H1 (cell line): Measurements from ENCODE around the gene ZNF277. TPM values are rescaled to one million over a fixed set of nuclear protein-coding genes. Genes with fewer than 3 reads are reported as not detected.

Experiments
- CTCF ChIA-PET: fragments of 300-600 bp; sonication (Branson Sonifier 250); formaldehyde crosslinking; loops from one replicate; lab custom pipeline; 2021; ENCODE audit not compliant: partially characterized antibody; lab: Charles Lee
- POLR2A ChIA-PET: fragments of 300-600 bp; sonication (Branson Sonifier 250); formaldehyde crosslinking; loops from one replicate; lab custom pipeline; 2021; ENCODE audit warnings: inconsistent platforms; ENCODE audit not compliant: partially characterized antibody; lab: Charles Lee
- DNase-seq, 2 experiments: peaks; one replicate each; pipeline versions ENCODE4 v3.0.0 to v3.0.0-alpha.2; 2010 to 2022; ENCODE audit warnings: low spot score in 2 of 2, low read depth in 1 of 2, mixed read lengths in 1 of 2
- FAIRE-seq: peaks from 2 replicates; lab custom pipeline; 2011; peaks lifted over from hg19 to GRCh38; lab: Jason Lieb, UNC
- H2AFZ ChIP-seq: 2 replicates; pipeline ENCODE4 v1.8.1; 2012; ENCODE audit warnings: low read length, inconsistent platforms
- H2AK5ac ChIP-seq: 2 replicates; pipeline ENCODE4 v1.6.1; 2013; ENCODE audit warnings: low read depth, low read length
- H2BK120ac ChIP-seq: replicated peaks from 2 replicates; pipeline ENCODE3; 2013; ENCODE audit warnings: low read depth, low read length, inconsistent platforms
- H2BK12ac ChIP-seq: 2 replicates; pipeline ENCODE4 v1.6.1; 2013; ENCODE audit warnings: low read depth, low read length
- H2BK15ac ChIP-seq: 2 replicates; pipeline ENCODE4 v1.6.1; 2013; ENCODE audit warnings: low read length
- H2BK20ac ChIP-seq: 2 replicates; pipeline ENCODE4 v1.6.1; 2013; ENCODE audit warnings: low read length
- H2BK5ac ChIP-seq: 2 replicates; pipeline ENCODE4 v1.6.1; 2013; ENCODE audit warnings: low read depth, low read length
- H3K14ac ChIP-seq: 2 replicates; pipeline ENCODE4 v1.6.1; 2013; ENCODE audit warnings: inconsistent platforms; ENCODE audit not compliant: insufficient read length
- H3K18ac ChIP-seq: 2 replicates; pipeline ENCODE4 v1.6.1; 2013; ENCODE audit warnings: low read length; ENCODE audit errors: extremely low read depth
- H3K23ac ChIP-seq: 2 replicates; pipeline ENCODE4 v1.6.1; 2013; ENCODE audit warnings: inconsistent platforms; ENCODE audit not compliant: insufficient read length
- H3K23me2 ChIP-seq: 2 replicates; pipeline ENCODE4 v1.6.1; 2013; ENCODE audit warnings: low read depth, low read length
- H3K27ac ChIP-seq: 2 replicates; pipeline ENCODE4 v1.6.1; 2011; ENCODE audit warnings: low read depth, low read length, inconsistent platforms
- H3K27me3 ChIP-seq, 4 experiments: replicated peaks in 1 of 4; 1 replicate in 1 of 4; 2 replicates in 3 of 4; pipeline versions ENCODE4 v1.6.1 to v1.8.1; 2011 to 2013; ENCODE audit warnings: low read length in 3 of 4, mild to moderate bottlenecking in 3 of 4, inconsistent platforms in 2 of 4, mixed read lengths in 2 of 4, moderate library complexity in 1 of 4; ENCODE audit not compliant: control insufficient read depth in 3 of 4, insufficient read depth in 3 of 4; ENCODE audit errors: extremely low read depth in 1 of 4
- H3K36me3 ChIP-seq, 4 experiments: 2 replicates each; pipeline versions ENCODE4 v1.6.1 to v1.8.1; 2011 to 2013; ENCODE audit warnings: mild to moderate bottlenecking in 4 of 4, low read length in 3 of 4, moderate library complexity in 2 of 4, control low read depth in 1 of 4, inconsistent platforms in 1 of 4; ENCODE audit not compliant: insufficient read depth in 4 of 4, control insufficient read depth in 2 of 4
- H3K4ac ChIP-seq: replicated peaks from 2 replicates; pipeline ENCODE3; 2013; ENCODE audit warnings: low read length, low read depth, mixed read lengths, inconsistent platforms; ENCODE audit not compliant: insufficient read length
- H3K4me1 ChIP-seq, 4 experiments: replicated peaks in 1 of 4; 1 replicate in 1 of 4; 2 replicates in 3 of 4; pipeline versions ENCODE4 v1.6.1 to v1.8.1; 2011 to 2013; ENCODE audit warnings: low read length in 3 of 4, inconsistent platforms in 2 of 4, mixed read lengths in 1 of 4; ENCODE audit not compliant: insufficient read depth in 4 of 4, control insufficient read depth in 3 of 4
- H3K4me2 ChIP-seq, 2 experiments: 2 replicates each; pipeline versions ENCODE4 v1.6.1 to v1.8.1; 2011 to 2013; ENCODE audit warnings: low read depth in 2 of 2, low read length in 2 of 2, control low read depth in 1 of 2, inconsistent platforms in 1 of 2, mild to moderate bottlenecking in 1 of 2; ENCODE audit not compliant: insufficient read depth in 1 of 2
- H3K4me3 ChIP-seq, 4 experiments: fragments of 200-600, 300-600 bp in 1 of 4; sonication (generic), shearing (Covaris generic), sonication (Bioruptor Twin) in 1 of 4; 2 replicates each; pipeline versions ENCODE4 v1.5.1 to v1.8.1; 2011 to 2016; ENCODE audit warnings: low read length in 4 of 4, low read depth in 3 of 4, control low read depth in 2 of 4, inconsistent platforms in 2 of 4, mild to moderate bottlenecking in 2 of 4, mixed read lengths in 1 of 4, moderate library complexity in 1 of 4; ENCODE audit not compliant: insufficient read depth in 2 of 4; ENCODE audit errors: extremely low read depth in 1 of 4
- H3K56ac ChIP-seq: replicated peaks from 2 replicates; pipeline ENCODE3; 2013; ENCODE audit warnings: low read depth, mild to moderate bottlenecking, mixed read lengths, low read length, inconsistent platforms; ENCODE audit not compliant: insufficient read length
- H3K79me1 ChIP-seq: 2 replicates; pipeline ENCODE4 v1.6.1; 2013; ENCODE audit warnings: low read depth, low read length, control low read depth
- H3K79me2 ChIP-seq, 2 experiments: 2 replicates each; pipeline versions ENCODE4 v1.6.1 to v1.8.1; 2012 to 2013; ENCODE audit warnings: low read length in 2 of 2, mild to moderate bottlenecking in 2 of 2, inconsistent platforms in 1 of 2; ENCODE audit not compliant: insufficient read depth in 2 of 2, control insufficient read depth in 1 of 2
- H3K9ac ChIP-seq, 4 experiments: replicated peaks in 1 of 4; 1 replicate in 1 of 4; 2 replicates in 3 of 4; pipeline versions ENCODE4 v1.6.1 to v1.8.1; 2011 to 2013; ENCODE audit warnings: low read depth in 3 of 4, low read length in 3 of 4, control low read depth in 2 of 4, mild to moderate bottlenecking in 2 of 4, moderate library complexity in 2 of 4, inconsistent platforms in 1 of 4; ENCODE audit errors: extremely low read depth in 1 of 4
- H3K9me3 ChIP-seq, 2 experiments: 2 replicates each; pipeline versions ENCODE4 v1.6.1 to v1.8.1; 2012 to 2013; ENCODE audit warnings: mild to moderate bottlenecking in 2 of 2, moderate library complexity in 2 of 2, control low read depth in 1 of 2, inconsistent platforms in 1 of 2, low read depth in 1 of 2, low read length in 1 of 2, mixed read lengths in 1 of 2; ENCODE audit not compliant: insufficient read depth in 2 of 2
- H4K20me1 ChIP-seq, 2 experiments: replicated peaks in 1 of 2; 2 replicates each; pipeline versions ENCODE3 to v1.8.1; 2011 to 2013; ENCODE audit warnings: inconsistent platforms in 2 of 2, low read length in 2 of 2, mild to moderate bottlenecking in 1 of 2; ENCODE audit not compliant: insufficient read depth in 2 of 2, control insufficient read depth in 1 of 2
- H4K5ac ChIP-seq: 2 replicates; pipeline ENCODE4 v1.6.1; 2013; ENCODE audit warnings: low read length, low read depth, mixed read lengths, inconsistent platforms; ENCODE audit not compliant: insufficient read length
- H4K8ac ChIP-seq: 2 replicates; pipeline ENCODE4 v1.8.0; 2013; ENCODE audit warnings: mild to moderate bottlenecking, moderate library complexity, low read length, inconsistent platforms; ENCODE audit not compliant: insufficient read depth; ENCODE audit errors: extremely low read depth
- H4K91ac ChIP-seq: replicated peaks from 2 replicates; pipeline ENCODE3; 2013; ENCODE audit warnings: low read length, mixed read lengths, inconsistent platforms; ENCODE audit not compliant: insufficient read length
- ASH2L ChIP-seq: fragments of 200-600, 300-600 bp; sonication (generic); IDR thresholded peaks from one replicate; pipeline ENCODE4 v1.7.1; 2017; ENCODE audit warnings: low read length
- BACH1 ChIP-seq: IDR thresholded peaks from 2 replicates; pipeline ENCODE4 v1.6.1; 2012; ENCODE audit warnings: low read length, improper control_type of control experiment
- BCL11A ChIP-seq, 2 experiments: IDR thresholded peaks; one replicate each; pipeline ENCODE4 v1.6.1; 2011; ENCODE audit warnings: low read depth in 2 of 2, low read length in 2 of 2, mild to moderate bottlenecking in 2 of 2
- CTBP2 ChIP-seq: IDR thresholded peaks from 2 replicates; pipeline ENCODE4 v1.7.0; 2011; ENCODE audit warnings: borderline replicate concordance, mild to moderate bottlenecking, moderate library complexity, mixed read lengths, low read length; ENCODE audit not compliant: insufficient read depth, insufficient read length
- MAX ChIP-seq: IDR thresholded peaks from 2 replicates; pipeline ENCODE4 v1.6.1; 2012; ENCODE audit warnings: inconsistent platforms
- RAD21 ChIP-seq, 2 experiments: IDR thresholded peaks in 1 of 2; conservative IDR thresholded peaks in 1 of 2; 2 replicates each; pipeline ENCODE4 v1.6.1; 2011; ENCODE audit warnings: low read depth in 2 of 2, low read length in 2 of 2, improper control_type of control experiment in 1 of 2, inconsistent platforms in 1 of 2, mild to moderate bottlenecking in 1 of 2, moderate library complexity in 1 of 2
- RXRA ChIP-seq: IDR thresholded peaks from 2 replicates; pipeline ENCODE4 v1.6.1; 2011; ENCODE audit warnings: low read depth, mild to moderate bottlenecking, low read length, moderate library complexity; ENCODE audit not compliant: insufficient read depth
- SP1 ChIP-seq: IDR thresholded peaks from 2 replicates; pipeline ENCODE4 v1.6.1; 2011; ENCODE audit warnings: low read depth, low read length
- USF2 ChIP-seq: IDR thresholded peaks from 2 replicates; pipeline ENCODE4 v1.6.1; 2011; ENCODE audit warnings: low read length, improper control_type of control experiment
- WGBS, 2 experiments: shearing (Covaris generic) in 1 of 2; methylation state at CpG; one replicate each; pipeline versions ENCODE4 v1.1.6 to v1.1.7; 2013 to 2015; ENCODE audit warnings: low lambda C conversion rate in 2 of 2, mixed read lengths in 2 of 2, inconsistent platforms in 1 of 2, low coverage in 1 of 2, missing lambda C conversion rate in 1 of 2; ENCODE audit not compliant: insufficient replicate concordance in 2 of 2, insufficient coverage in 1 of 2, insufficient read length in 1 of 2; ENCODE audit errors: extremely low coverage in 1 of 2, missing lambda C conversion rate in 1 of 2; 5-methylcytosine and 5-hydroxymethylcytosine counted together
- polyA plus RNA-seq, 7 experiments: library from polyadenylated mRNA; depleted of rRNA in 3 of 7; stranded (reverse) in 5 of 7; unstranded in 2 of 7; fragments of >200 nt in 5 of 7; fragments of 200-250 nt in 2 of 7; gene quantifications; 1 replicate in 5 of 7; 2 replicates in 1 of 7; 4 replicates in 1 of 7; pipeline versions ENCODE4 v1.2.1 to v1.2.3, GENCODE V29; 2011 to 2013; ENCODE audit warnings: missing spikeins in 2 of 7, mixed read lengths in 2 of 7
- total RNA-seq: library from RNA; stranded (reverse); fragmentation: NEBNext Ultra II Directional; extraction: Animal tissue kit (Norgen Biotek cat#: 25700); gene quantifications from 2 replicates; pipeline ENCODE4 v1.2.1, GENCODE V29; 2021

Gene ZNF277
- total and polyA plus RNA-seq, 2 of the 8 experiments (the other 6 are each of a cell fraction or from before 2014, with no cell fraction given) = 5.1 to 21.7 TPM

GRCh38 chr7:112162142-112162766, 44.2 kb upstream of the ZNF277 start:
- Histone ChIP-seq H3K23me2 (peaks cover 2% of the 10 kb centered on the region; the same call in 1 of the 2 replicates), H3K4me3 (peak overlapping the region in 1 of 4 experiments; percentile 35; a peak in 1 of 8 replicates), H4K91ac (no peak overlapping the region), H4K5ac (peak overlapping the region; percentile 18), H4K8ac (no peak overlapping the region), H2AK5ac (no peak overlapping the region), H2BK20ac (no peak overlapping the region), H3K9ac (no peak overlapping the region), H3K27ac (no peak overlapping the region), H3K27me3 (no peaks in the 10 kb centered on the region), H3K56ac (no peak overlapping the region), H3K4me1 (peaks cover 3 to 26% (median 15%) of the 10 kb centered on the region in 4 experiments; a peak in 6 of 7 replicates), H3K36me3 (no peaks in the 10 kb centered on the region), H3K23ac (no peak overlapping the region), H3K4ac (no peak overlapping the region), H2BK120ac (no peak overlapping the region), H3K79me2 (peaks cover 0 to 36% of the 10 kb centered on the region in 2 experiments; a peak in 2 of 4 replicates), H2AFZ (no peak overlapping the region), H2BK5ac (no peak overlapping the region; the same call in 1 of the 2 replicates), H3K79me1 (no peaks in the 10 kb centered on the region), H3K14ac (no peak overlapping the region), H3K18ac (peak overlapping the region; percentile 62), H2BK15ac (0 out of 2 replicates have a peak overlapping the region, but pooled peaks have one; percentile 54), H2BK12ac (no peak overlapping the region), H3K4me2 (peak overlapping the region; percentile 24 to 30), H3K9me3 (no peaks in the 10 kb centered on the region), H4K20me1 (peaks cover 0 to 2% of the 10 kb centered on the region in 2 experiments)
- ChIA-PET POLR2A (interaction anchor here (0.7 to 1.4 kb wide), 4 partner anchors 42 to 215 kb away, joined by 3 to 5 read pairs (median 4); partner anchors contain the start of genes DOCK4 and ZNF277), CTCF (interaction anchor here (0.6 to 1.5 kb wide), 8 partner anchors 11 to 309 kb away, joined by 3 read pairs; no protein-coding TSS in a partner anchor)
- FAIRE-seq (peak; percentile 73), DNase-seq (peak; percentile 63 to 73)
- 13% methylated on average over 2 of the region's 2 CpGs; no CpG with 5 or more reads in 1 of the 2 experiments for WGBS, 2 experiments
- TF ChIP-seq RXRA (0 out of 2 replicates have a peak, but pooled peaks have one; percentile 22), RAD21 (IDR thresholded peaks at IDR 0.05 in 1 of 2, conservative IDR thresholded peaks at IDR 0.05 in 1 of 2; ENCODE audit: low read depth in 2 of 2, low read length in 2 of 2) (peak; percentile 14 to 16; a peak in 3 of 4 replicates), ASH2L (peak; percentile 59), CTBP2 (peak; percentile 81), MAX (peak; percentile 53; the same call in 1 of the 2 replicates), SP1 (peak; percentile 61; the same call in 1 of the 2 replicates), BCL11A (IDR thresholded peaks at IDR 0.05; ENCODE audit: low read depth in 2 of 2, low read length in 2 of 2) (no peak), BACH1 (0 out of 2 replicates have a peak, but pooled peaks have one; percentile 34), USF2 (0 out of 2 replicates have a peak, but pooled peaks have one; percentile 27)
